A673 (cell line): ENCODE results near the gene PLCD1. TPM values are rescaled to one million over a fixed set of nuclear protein-coding genes. Genes with fewer than 3 reads are reported as not detected.

Experiments used
- BruUV-seq: library from RNA; stranded (reverse); fragments of 400-500 nt; replicated peaks from 2 replicates; lab custom pipeline; 2021; lab: Mats Ljungman, UMichigan
- CTCF ChIA-PET: fragments of 300-600 bp; sonication (Branson Sonifier 250); formaldehyde crosslinking; loops from one replicate; lab custom pipeline; 2022; ENCODE audit warnings: antibody characterized with exemption; lab: Charles Lee
- POLR2A ChIA-PET: fragments of 300-600 bp; sonication (Branson Sonifier 250); formaldehyde crosslinking; loops from one replicate; lab custom pipeline; 2022; ENCODE audit warnings: antibody characterized with exemption; ENCODE audit not compliant: low non-redundant PET; lab: Charles Lee
- DNase-seq: peaks from one replicate; pipeline ENCODE4 v3.0.0-alpha.2; 2015; ENCODE audit warnings: low spot score
- H3K27ac ChIP-seq: fragments of 200-600 bp; sonication (generic); 2 replicates; pipeline ENCODE4 v1.5.1; 2016; ENCODE audit warnings: mixed run types, low read depth, mild to moderate bottlenecking, mixed read lengths, antibody characterized with exemption, low read length; ENCODE audit not compliant: poor library complexity, severe bottlenecking
- H3K27me3 ChIP-seq: fragments of 200-600 bp; sonication (generic); replicated peaks from 2 replicates; pipeline ENCODE4 v1.6.1; 2017; ENCODE audit warnings: mixed run types, low read depth, mild to moderate bottlenecking, mixed read lengths, antibody characterized with exemption, low read length; ENCODE audit not compliant: insufficient read depth, poor library complexity
- H3K36me3 ChIP-seq: fragments of 200-600 bp; sonication (generic); 2 replicates; pipeline ENCODE4 v1.6.1; 2016; ENCODE audit warnings: mixed run types, mild to moderate bottlenecking, mixed read lengths, antibody characterized with exemption, low read length; ENCODE audit not compliant: insufficient read depth, poor library complexity, severe bottlenecking
- H3K4me1 ChIP-seq: fragments of 200-600 bp; sonication (generic); 2 replicates; pipeline ENCODE4 v1.6.1; 2017; ENCODE audit warnings: mixed run types, mild to moderate bottlenecking, mixed read lengths, antibody characterized with exemption, low read length; ENCODE audit not compliant: insufficient read depth, poor library complexity, severe bottlenecking
- H3K4me3 ChIP-seq: fragments of 200-600 bp; sonication (generic); 2 replicates; pipeline ENCODE4 v1.5.1; 2016; ENCODE audit warnings: low read depth, mixed run types, mild to moderate bottlenecking, mixed read lengths, low read length; ENCODE audit not compliant: poor library complexity, severe bottlenecking
- H3K9me3 ChIP-seq: fragments of 200-600 bp; sonication (generic); 2 replicates; pipeline ENCODE4 v1.6.1; 2016; ENCODE audit warnings: mixed run types, low read depth, mild to moderate bottlenecking, mixed read lengths, antibody characterized with exemption, low read length; ENCODE audit not compliant: poor library complexity, severe bottlenecking
- EZH2 ChIP-seq: fragments of 200-600 bp; sonication (generic); IDR thresholded peaks from 2 replicates; pipeline ENCODE4 v1.6.1; 2017; ENCODE audit warnings: borderline replicate concordance, low read depth, mild to moderate bottlenecking, mixed read lengths, antibody characterized with exemption, low read length; ENCODE audit not compliant: poor library complexity, severe bottlenecking
- intact Hi-C: fragments of 100-400 bp; cut with micrococcal nuclease; formaldehyde crosslinking; loops from one replicate; pipeline ENCODE4 v1.10.0; 2022; ENCODE audit not compliant: unreplicated experiment
- total RNA-seq: library from RNA; stranded (reverse); gene quantifications from 2 replicates; pipeline ENCODE4 v1.2.3, GENCODE V29; 2021
- TF ChIP-seq, protein P1 (sequence below): fragments of 300-800, 200-600 bp; sonication (generic); conservative IDR thresholded peaks from 2 replicates; pipeline ENCODE4 v1.5.1; 2017; ENCODE audit warnings: low read depth, mild to moderate bottlenecking, antibody characterized with exemption, low read length, moderate library complexity, mixed read lengths

Gene PLCD1
- total RNA-seq, 1 experiment from 2014 or later: 1.1 TPM

DNA sequence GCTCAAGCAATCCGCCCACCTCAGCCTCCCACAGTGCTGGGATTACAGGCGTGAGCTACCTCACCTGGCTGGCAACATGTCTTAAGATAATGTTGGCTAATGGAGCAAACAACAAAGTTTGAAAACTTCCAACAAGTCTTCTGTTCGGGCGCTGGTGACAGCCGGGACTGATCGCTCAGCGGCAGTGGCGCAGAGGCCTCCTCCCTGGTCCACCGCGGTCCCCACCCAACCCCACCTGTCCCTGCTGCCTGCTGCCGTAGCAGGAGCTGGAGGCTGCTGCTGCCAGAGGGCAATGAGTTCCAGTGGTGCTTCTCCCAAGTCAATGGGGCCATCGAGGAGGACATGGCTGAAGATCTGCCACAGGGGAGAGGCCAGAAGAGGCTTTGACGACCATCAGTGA, 21.7 kb upstream of the PLCD1 start:
- Histone ChIP-seq H3K9me3 (no peaks in the 10 kb centered on the region), H3K4me3 (no peak overlapping the region), H3K36me3 (no peaks in the 10 kb centered on the region), H3K27me3 (no peaks in the 10 kb centered on the region), H3K27ac (no peak overlapping the region), H3K4me1 (no peaks in the 10 kb centered on the region)
- DNase-seq: no peak
- ChIA-PET POLR2A (no interaction called here), CTCF (no interaction called here)
- intact Hi-C loops: no loop called here
- TF ChIP-seq EZH2: no peak
- TF ChIP-seq, protein P1, sequence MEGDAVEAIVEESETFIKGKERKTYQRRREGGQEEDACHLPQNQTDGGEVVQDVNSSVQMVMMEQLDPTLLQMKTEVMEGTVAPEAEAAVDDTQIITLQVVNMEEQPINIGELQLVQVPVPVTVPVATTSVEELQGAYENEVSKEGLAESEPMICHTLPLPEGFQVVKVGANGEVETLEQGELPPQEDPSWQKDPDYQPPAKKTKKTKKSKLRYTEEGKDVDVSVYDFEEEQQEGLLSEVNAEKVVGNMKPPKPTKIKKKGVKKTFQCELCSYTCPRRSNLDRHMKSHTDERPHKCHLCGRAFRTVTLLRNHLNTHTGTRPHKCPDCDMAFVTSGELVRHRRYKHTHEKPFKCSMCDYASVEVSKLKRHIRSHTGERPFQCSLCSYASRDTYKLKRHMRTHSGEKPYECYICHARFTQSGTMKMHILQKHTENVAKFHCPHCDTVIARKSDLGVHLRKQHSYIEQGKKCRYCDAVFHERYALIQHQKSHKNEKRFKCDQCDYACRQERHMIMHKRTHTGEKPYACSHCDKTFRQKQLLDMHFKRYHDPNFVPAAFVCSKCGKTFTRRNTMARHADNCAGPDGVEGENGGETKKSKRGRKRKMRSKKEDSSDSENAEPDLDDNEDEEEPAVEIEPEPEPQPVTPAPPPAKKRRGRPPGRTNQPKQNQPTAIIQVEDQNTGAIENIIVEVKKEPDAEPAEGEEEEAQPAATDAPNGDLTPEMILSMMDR: no peak
- BruUV-seq: no TSS peak

DNA sequence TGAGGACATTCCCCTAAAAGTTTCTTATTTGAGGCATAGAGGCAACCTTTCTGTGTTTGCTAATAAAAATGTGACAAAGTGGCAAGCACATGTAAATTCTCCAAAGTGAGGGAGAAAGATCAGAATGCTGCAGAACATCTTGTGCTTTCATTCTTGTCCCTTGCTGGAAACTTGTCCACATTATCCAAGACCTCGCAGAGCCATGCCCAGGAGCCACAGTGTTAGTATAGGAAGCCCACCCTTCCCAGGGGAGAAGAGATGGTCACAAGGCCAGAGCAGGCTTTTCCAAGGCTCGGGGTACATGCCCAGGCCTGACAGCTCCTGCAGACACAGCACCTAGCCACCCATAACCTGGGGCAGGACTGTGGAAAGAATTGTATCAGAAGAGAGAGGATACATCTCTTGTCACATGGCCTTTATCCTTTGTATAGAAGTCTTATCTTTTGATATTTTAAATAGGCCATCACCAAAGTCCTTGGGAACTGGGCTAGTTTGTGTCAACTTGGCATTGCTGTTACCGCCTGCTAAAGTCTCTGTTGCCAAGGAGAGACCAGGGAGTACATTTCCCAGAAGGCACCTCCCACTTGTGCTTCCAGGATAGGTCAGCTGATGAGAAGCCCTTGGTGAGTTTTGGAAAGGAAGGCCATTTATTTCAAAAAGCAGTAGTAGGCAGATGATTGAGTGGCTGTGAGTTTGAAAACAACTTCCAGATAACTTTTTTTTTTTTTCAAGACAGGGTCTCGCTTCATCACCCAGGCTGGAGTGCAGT, 20.1 kb upstream of the PLCD1 start:
- intact Hi-C loops: no loop called here
- POLR2A ChIA-PET: no interaction called here
- Histone ChIP-seq H3K27ac (no peak overlapping the region), H3K4me1 (no peaks in the 10 kb centered on the region), H3K27me3 (no peaks in the 10 kb centered on the region), H3K36me3 (no peaks in the 10 kb centered on the region), H3K9me3 (no peaks in the 10 kb centered on the region), H3K4me3 (no peak overlapping the region)
- no TSS peak for BruUV-seq
- CTCF ChIA-PET: no interaction called here
- TF ChIP-seq, protein P1: no peak
- TF ChIP-seq EZH2: no peak
- DNase-seq: no peak

- no peaks in the 10 kb centered on the region for H3K9me3 ChIP-seq
- H3K4me3 ChIP-seq: no peak overlapping the region
- no peak for TF ChIP-seq EZH2
- TF ChIP-seq, protein P1: no peak
- intact Hi-C loops: no loop called here
- CTCF ChIA-PET: no interaction called here
- DNase-seq: no peak
- no peaks in the 10 kb centered on the region for H3K36me3 ChIP-seq
- POLR2A ChIA-PET: no interaction called here
- no peaks in the 10 kb centered on the region for H3K27me3 ChIP-seq
- H3K27ac ChIP-seq: no peak overlapping the region
- BruUV-seq: no TSS peak
- no peaks in the 10 kb centered on the region for H3K4me1 ChIP-seq
Measured at GRCh38 chr3:38047896-38048295, 18.5 kb upstream of the PLCD1 start.
